Measurements from ENCODE around the gene PPP1R13B.

PPP1R13B gene

GRCh38 chr14:103763730-103764488 lies 83.5 kb downstream of the PPP1R13B start:
- H3K4me3 ChIP-seq (ENCODE audit: low read length), result no peak overlapping the region
- no peak for TF ChIP-seq CTCF (IDR thresholded peaks at IDR 0.05; ENCODE audit: insufficient read depth, low read depth, low read length, missing control alignments)
- DNase-seq (ENCODE audit: low read depth), result no peak

DNA sequence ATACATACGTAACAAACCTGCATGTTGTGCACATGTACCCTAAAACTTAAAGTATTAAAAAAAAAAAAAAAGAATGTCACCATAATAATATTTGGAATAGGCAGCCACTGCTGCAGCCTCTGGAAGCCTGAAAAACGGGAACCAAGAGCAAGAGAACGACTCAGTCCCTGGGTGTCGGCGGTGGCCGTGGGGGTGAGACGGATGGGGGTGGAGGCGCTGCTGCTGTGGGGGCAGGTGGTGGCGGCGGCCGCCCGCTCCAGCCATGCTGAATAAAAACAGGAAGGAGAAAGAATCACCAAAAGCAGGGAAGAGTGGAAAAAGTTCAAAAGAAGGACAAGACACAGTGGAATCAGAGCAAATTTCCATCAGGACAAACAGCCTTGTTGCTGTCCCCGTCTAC lies 84.8 kb downstream of the PPP1R13B start:
- no peak for TF ChIP-seq CTCF (IDR thresholded peaks at IDR 0.05; ENCODE audit: insufficient read depth, low read depth, low read length, missing control alignments)
- H3K4me3 ChIP-seq (ENCODE audit: low read length), result no peak overlapping the region
- no peak for DNase-seq (ENCODE audit: low read depth)

GRCh38 chr14:103762036-103762435 lies 85.3 kb downstream of the PPP1R13B start:
- no peak overlapping the region for H3K4me3 ChIP-seq (ENCODE audit: low read length)
- no peak for TF ChIP-seq CTCF (IDR thresholded peaks at IDR 0.05; ENCODE audit: insufficient read depth, low read depth, low read length, missing control alignments)
- no peak for DNase-seq (ENCODE audit: low read depth)

DNA sequence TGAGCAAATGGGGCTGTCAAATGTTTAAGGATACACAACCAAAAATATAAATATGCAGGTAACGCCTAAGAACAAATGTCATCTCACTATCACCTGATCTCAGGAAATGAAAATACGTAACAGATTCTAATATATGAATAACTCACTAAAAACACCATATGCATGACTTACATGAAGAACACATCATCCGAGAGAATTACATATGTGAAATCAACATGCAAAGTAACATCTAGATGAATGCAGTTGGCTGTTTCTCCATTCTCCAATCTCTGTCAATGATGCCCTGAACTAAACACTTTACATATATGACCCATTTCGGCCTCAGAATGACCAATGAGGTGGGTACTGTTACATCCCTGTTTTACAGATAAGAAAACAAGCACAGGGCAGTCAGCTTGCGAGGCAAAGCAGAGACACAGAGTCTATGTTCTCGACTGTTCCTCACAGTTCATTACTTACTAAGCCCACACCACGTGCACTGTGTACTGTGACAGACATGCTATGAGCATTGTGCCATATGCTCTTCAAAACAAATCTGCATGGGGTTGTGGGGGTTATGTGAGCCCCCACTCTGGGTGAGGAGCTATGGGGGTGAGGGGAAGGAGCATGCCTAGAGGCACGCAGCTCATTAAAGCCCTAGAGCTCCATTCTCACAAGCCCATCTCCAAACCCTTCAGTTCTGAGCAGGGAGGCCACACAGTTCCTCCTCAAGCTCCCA lies 89.2 kb downstream of the PPP1R13B start:
- H3K4me3 ChIP-seq (ENCODE audit: low read length), result no peak overlapping the region
- TF ChIP-seq CTCF (IDR thresholded peaks at IDR 0.05; ENCODE audit: insufficient read depth, low read depth, low read length, missing control alignments), result no peak
- DNase-seq (ENCODE audit: low read depth), result no peak

GRCh38 chr14:103755060-103755459 lies 92.3 kb downstream of the PPP1R13B start:
- no peak for TF ChIP-seq CTCF (IDR thresholded peaks at IDR 0.05; ENCODE audit: insufficient read depth, low read depth, low read length, missing control alignments)
- H3K4me3 ChIP-seq (ENCODE audit: low read length), result no peak overlapping the region
- DNase-seq (ENCODE audit: low read depth), result no peak

DNA sequence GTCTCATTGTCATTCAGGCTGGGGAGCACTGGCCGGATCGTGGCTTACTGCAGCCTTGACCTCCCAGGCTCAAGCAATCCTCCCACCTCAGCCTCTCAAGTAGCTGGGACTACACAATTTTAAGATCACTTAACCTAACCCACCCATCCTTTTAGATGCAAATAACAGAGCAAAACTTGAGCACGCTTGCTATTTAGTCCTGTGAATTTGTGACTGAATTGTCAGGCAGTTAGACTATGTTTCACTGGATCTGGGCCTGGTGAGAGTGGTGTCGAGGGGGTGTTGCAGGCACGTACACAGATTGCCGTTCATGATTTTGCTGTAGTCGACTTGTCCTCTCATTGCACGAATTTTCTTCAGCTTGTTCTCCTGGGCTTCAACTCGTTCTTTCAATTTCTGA lies 93.6 kb downstream of the PPP1R13B start:
- no peak for TF ChIP-seq CTCF (IDR thresholded peaks at IDR 0.05; ENCODE audit: insufficient read depth, low read depth, low read length, missing control alignments)
- H3K4me3 ChIP-seq (ENCODE audit: low read length), result no peak overlapping the region
- DNase-seq (ENCODE audit: low read depth), result no peak

Measured in epithelial cell of esophagus (primary cell).